Activated T-cell treated with anti-CD3 and anti-CD28 coated beads, Interleukin-2, amount 50 U/mL, for 1 hour (primary cell): ENCODE data around the gene DUOXA1.

ENCODE experiments used
- DNase-seq: peaks from one replicate; pipeline ENCODE4 v3.0.0-alpha.2; 2020

DUOXA1 gene, protein sequence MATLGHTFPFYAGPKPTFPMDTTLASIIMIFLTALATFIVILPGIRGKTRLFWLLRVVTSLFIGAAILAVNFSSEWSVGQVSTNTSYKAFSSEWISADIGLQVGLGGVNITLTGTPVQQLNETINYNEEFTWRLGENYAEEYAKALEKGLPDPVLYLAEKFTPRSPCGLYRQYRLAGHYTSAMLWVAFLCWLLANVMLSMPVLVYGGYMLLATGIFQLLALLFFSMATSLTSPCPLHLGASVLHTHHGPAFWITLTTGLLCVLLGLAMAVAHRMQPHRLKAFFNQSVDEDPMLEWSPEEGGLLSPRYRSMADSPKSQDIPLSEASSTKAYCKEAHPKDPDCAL

DNA sequence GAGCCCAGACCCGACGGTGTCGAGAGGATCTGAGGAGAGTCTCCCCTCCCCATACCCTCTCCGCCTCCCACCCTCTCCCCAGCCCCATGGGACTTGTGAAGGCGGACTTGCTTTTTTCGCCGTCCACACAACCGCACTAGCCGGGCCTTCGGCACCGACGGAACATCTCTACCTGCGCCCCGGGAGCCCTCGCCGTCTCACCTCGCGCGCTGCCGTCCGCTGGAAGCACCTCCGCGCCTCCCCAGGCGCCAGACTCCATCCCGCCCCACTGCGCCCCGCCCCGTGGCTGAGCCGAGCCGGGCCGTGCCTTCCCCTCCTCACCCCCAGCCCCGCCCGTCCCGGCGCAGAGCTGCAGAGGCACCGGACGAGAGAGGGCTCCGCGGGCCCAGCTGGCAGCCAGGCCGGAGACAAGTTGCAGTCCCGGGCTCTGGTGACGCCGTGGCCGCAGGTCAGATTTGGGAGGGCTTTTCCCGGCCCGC, at the start of gene DUOXA1, which contains the start of gene DUOX1:
Gene DUOXA1, minus strand, starts transcription at position 229 of the 479 bp plus-strand sequence. CDS start 6,865 bp downstream, outside the sequence.
Gene DUOX1, plus strand, starts transcription at position 344 of the 479 bp plus-strand sequence. CDS start 1,973 bp downstream, outside the sequence.
- peak; percentile 45 for DNase-seq

- no peak for DNase-seq
These were observed 47.6 kb upstream of the DUOXA1 start for GRCh38 chr15:45177285-45177684.

DNA sequence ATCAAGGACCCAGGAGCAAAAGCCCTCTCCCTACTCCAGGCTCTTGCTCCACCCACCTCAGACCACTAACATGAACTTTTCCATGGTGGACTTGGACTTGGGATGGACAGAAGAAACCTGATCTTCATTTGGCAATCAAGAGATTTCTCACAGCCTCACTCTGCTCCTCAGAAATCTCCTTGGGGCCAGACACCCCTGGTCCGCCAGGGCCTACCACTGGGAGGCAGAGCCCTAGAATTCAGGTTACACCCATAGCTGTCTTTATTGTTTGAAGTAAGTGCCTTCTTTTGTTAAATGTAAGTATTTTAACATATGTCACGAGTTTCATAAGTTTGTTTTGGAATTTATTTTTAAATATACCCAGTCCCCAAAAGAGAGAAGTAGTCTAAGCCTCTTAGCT, 44.9 kb upstream of the DUOXA1 start:
- DNase-seq = no peak

- DNase-seq = no peak
These were observed 44.4 kb upstream of the DUOXA1 start for GRCh38 chr15:45174069-45174468.

- no peak for DNase-seq
These were observed 42.2 kb upstream of the DUOXA1 start for GRCh38 chr15:45171912-45172311.

DNA sequence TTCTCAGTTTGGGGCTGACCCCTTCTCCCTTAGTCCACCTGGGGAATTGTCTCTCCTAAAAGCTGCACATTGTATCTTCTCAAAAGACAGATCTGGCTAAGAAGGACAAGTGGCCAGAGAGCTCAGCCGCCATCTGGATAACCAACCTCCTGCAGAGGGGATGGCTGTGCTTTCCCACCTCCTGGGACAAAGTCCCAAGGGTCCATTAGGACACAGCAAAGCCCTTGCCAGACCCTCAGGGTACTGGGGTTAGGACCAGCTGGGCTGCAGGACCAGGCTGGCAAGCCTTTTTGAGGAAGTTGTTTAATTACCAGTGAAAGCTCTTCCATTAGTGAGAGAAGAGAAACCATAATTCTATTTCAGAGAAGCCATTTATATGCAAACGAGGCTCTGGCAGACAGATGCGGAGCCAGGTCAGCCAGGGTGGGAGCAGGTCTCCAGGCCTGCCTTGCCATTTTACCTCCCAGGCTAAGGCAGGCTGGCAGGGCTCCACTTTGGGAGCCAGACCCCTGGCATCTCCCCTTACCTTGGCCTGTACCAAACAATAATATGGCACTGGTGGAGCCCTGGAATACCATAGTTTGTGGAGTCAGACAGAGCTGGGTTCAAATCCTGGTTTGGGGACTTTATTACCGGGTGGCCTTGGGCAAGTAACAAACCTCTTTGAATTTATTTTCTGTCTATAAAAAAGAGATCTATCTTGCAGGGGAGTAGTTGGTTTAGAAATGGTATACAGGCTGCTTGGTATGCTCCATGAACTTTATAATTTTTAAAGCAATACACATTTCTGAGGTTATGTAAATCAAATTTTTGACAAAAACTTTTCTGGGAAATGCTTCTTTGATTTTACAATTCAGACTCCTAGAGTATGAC, 40.2 kb upstream of the DUOXA1 start:
- DNase-seq = no peak

DNA sequence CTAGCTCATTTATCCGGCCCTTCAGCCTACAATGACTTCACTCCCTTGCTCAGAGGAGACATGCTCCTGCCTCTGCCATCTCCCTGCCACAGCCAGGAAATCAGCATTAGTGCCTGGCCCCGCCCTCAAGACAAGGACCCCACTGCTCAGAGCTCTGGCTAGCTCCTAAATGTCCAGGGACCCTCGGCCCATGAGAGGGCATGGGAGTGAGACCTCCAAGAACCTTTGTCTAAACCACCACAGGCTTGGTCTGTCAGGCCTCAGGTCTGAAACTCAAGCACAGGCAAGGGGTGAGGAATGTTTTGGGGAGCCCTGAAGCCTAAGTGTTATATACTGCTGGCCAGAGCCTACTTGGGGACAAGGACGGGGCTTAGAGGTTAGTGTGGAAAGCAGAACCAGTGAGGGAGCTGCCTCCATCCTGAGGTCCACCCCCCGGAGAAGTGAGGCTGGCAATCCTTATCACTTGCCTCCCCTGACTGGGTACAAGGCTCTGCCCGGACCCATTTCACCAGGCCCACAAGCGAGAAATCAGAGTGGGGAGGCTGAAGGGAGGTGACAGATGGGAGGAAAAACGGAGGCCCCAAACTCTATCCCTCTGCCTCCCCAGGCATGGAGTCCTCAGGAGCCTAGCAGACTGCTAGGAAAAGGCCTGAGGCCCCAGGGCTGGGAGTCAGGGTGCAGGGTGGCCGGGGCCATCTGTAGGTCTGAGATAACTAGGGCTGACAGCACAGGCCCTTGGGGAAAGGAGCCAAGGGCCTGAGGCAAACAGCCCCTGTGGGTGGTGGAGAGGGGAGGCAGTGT, 39.3 kb upstream of the DUOXA1 start:
- DNase-seq = no peak

GRCh38 chr15:45168286-45168685, 38.6 kb upstream of the DUOXA1 start:
- no peak for DNase-seq

GRCh38 chr15:45167631-45168205, 38.0 kb upstream of the DUOXA1 start:
- DNase-seq = no peak

GRCh38 chr15:45166834-45167630, 37.4 kb upstream of the DUOXA1 start:
- peak; percentile 84 for DNase-seq

DNA sequence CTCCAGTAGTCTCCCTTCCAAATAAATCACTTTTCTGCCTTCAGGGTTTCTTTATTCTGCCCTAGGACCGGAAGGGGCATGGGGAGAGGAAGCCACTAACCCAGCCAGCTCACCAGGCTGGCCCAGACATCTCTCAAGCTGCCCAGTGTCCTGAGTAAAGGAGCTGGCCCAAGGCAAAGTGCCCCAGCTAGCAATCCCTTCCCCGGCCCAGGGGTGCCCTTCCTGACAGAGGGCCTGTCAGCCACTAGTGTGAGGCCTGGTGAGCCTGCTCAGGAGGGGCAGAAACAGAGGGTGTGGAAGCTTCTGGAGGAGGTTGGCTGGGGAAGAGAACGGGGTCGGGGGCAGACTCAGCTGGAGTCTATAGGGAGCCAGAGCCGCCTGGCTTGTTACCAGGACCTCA, 35.9 kb upstream of the DUOXA1 start:
- DNase-seq = no peak

- no peak for DNase-seq
These were observed 35.2 kb upstream of the DUOXA1 start for GRCh38 chr15:45164914-45165313.

DNA sequence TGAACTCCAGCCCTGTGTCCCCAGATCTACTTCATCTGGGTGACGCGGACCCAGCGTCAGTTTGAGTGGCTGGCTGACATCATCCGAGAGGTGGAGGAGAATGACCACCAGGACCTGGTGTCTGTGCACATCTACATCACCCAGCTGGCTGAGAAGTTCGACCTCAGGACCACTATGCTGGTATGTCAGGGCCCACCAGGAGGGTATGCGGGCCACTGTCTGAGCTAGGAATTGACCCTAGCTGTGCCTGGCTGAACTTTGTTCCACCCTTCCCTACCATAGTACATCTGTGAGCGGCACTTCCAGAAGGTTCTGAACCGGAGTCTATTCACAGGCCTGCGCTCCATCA, 33.8 kb upstream of the DUOXA1 start:
- DNase-seq = no peak

DNA sequence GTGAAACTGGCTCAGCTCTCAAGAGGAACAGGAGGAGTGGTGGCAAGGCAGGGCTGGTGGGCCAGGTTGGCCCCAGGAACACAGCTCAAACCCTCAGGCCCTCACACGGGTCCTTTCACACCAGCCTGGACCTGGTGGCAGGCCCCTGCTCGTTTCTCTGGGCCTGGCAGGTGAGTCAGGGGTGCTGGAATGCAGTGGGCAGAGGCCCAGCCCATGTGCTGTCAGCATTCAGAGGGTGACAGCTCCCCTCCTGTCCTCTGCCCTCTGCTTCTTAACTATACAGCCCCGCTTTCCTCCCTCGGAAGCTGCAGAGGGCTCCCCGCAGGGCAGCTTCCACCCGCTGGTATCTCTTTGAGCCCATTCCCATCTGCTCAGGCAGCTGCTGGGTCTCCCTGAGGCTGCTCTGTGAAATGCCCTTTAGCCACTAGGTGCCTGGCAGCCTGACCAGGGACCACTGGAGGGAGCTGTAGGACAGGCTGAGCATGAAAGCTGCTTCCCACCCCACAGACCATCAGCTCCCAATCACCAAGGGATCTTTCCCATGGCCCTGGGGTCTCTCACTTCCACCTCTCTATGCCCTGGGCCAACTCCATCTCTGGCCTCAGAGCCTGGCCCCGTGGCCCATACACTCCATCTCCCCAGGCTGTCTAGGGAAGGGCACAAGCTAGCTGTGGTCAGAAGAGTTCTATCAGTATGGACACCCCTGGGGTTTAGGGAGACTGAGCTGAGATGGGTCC, 33.3 kb upstream of the DUOXA1 start:
- peak; percentile 66 for DNase-seq

DNA sequence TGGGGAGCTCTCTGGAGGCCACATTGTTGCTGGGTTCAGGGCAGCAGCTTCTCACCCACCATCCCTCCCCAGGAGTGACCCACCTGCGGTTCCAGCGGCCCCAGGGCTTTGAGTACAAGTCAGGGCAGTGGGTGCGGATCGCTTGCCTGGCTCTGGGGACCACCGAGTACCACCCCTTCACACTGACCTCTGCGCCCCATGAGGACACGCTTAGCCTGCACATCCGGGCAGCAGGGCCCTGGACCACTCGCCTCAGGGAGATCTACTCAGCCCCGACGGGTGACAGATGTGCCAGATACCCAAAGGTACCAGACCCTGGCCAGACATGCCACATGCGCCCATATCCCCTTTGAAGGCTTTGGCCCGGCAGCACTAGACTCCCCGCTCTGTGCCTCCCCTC, 32.0 kb upstream of the DUOXA1 start:
- no peak for DNase-seq

- no peak for DNase-seq
These were observed 28.3 kb upstream of the DUOXA1 start for GRCh38 chr15:45157974-45158373.

- DNase-seq = no peak
These were observed 27.2 kb upstream of the DUOXA1 start for GRCh38 chr15:45156744-45157455.

DNA sequence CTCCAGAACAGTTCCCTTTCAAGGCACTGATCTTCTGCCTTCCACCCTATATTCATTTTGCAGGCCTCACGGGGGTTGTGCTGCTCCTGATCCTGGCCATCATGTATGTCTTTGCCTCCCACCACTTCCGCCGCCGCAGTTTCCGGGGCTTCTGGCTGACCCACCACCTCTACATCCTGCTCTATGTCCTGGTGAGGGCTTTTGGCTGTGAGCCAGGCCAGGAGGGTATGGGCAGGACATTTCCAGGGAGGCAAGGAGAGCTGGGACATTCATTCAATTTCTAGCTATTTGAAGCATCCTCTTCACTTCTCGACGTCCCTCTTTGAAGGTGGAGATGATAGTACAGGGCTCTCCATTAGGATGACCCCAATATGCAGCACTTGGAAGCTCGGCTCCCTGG, 26.1 kb upstream of the DUOXA1 start:
- no peak for DNase-seq

GRCh38 chr15:45151998-45152828, 22.5 kb upstream of the DUOXA1 start:
- DNase-seq = no peak
